ENCODE measurements around the gene UNC79.

UNC79 gene

GRCh38 chr14:93744176-93744575 lies 313.4 kb downstream of the UNC79 start:
- Histone ChIP-seq H3K27ac (ENCODE audit: insufficient read depth, low read depth, low read length, poor library complexity, severe bottlenecking) (no peak overlapping the region), H3K9me3 (ENCODE audit: control insufficient read depth, low read length) (no peaks in the 10 kb centered on the region), H3K4me1 (ENCODE audit: control insufficient read depth, insufficient read depth, low read length) (peaks cover 35% of the 10 kb centered on the region), H3K36me3 (ENCODE audit: control insufficient read depth, insufficient read depth, low read length) (no peaks in the 10 kb centered on the region), H3K27me3 (ENCODE audit: control insufficient read depth, insufficient read depth, low read length, poor library complexity, severe bottlenecking) (no peaks in the 10 kb centered on the region), H3K4me3 (ENCODE audit: insufficient read depth, low read depth, low read length) (no peak overlapping the region)
- 85 to 86% methylated on average over 14 of the region's 14 CpGs for WGBS, 2 experiments

- WGBS, 2 experiments: 68 to 74% methylated on average over 5 to 8 of the region's 8 CpGs
- Histone ChIP-seq H3K36me3 (ENCODE audit: control insufficient read depth, insufficient read depth, low read length) (no peaks in the 10 kb centered on the region), H3K9me3 (ENCODE audit: control insufficient read depth, low read length) (no peaks in the 10 kb centered on the region), H3K4me3 (ENCODE audit: insufficient read depth, low read depth, low read length) (no peak overlapping the region), H3K4me1 (ENCODE audit: control insufficient read depth, insufficient read depth, low read length) (peaks cover 37% of the 10 kb centered on the region), H3K27ac (ENCODE audit: insufficient read depth, low read depth, low read length, poor library complexity, severe bottlenecking) (no peak overlapping the region), H3K27me3 (ENCODE audit: control insufficient read depth, insufficient read depth, low read length, poor library complexity, severe bottlenecking) (no peaks in the 10 kb centered on the region)
Measured at GRCh38 chr14:93744876-93745275, 314.1 kb downstream of the UNC79 start.

- Histone ChIP-seq H3K4me1 (ENCODE audit: control insufficient read depth, insufficient read depth, low read length) (peaks cover 37% of the 10 kb centered on the region), H3K27ac (ENCODE audit: insufficient read depth, low read depth, low read length, poor library complexity, severe bottlenecking) (no peak overlapping the region)
- WGBS, 2 experiments: 73 to 74% methylated on average over 13 of the region's 13 CpGs
Measured at GRCh38 chr14:93745603-93746273, 315.0 kb downstream of the UNC79 start.

DNA sequence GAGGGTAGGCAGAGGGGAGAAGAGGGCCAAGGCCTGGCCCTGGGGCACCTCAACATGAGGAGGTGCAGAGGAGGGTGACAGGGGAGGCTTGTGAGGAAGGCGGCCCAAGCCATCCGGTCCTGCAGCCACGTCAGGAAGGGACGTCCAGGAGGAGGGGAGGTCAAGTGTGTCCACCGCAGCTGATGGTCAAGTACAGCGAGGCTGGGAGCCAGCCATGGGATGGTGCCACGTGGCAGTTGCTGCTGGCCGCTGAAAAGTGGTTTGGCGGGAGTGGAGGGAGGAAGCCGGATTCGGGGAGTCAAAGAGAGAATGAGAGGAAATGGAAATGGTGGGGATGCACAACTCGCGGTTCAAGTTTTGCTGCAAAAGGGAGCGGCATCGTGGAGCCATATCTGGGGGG lies 316.4 kb downstream of the UNC79 start:
- Histone ChIP-seq H3K27ac (ENCODE audit: insufficient read depth, low read depth, low read length, poor library complexity, severe bottlenecking) (no peak overlapping the region), H3K36me3 (ENCODE audit: control insufficient read depth, insufficient read depth, low read length) (no peaks in the 10 kb centered on the region), H3K9me3 (ENCODE audit: control insufficient read depth, low read length) (no peaks in the 10 kb centered on the region), H3K4me3 (ENCODE audit: insufficient read depth, low read depth, low read length) (no peak overlapping the region), H3K27me3 (ENCODE audit: control insufficient read depth, insufficient read depth, low read length, poor library complexity, severe bottlenecking) (no peaks in the 10 kb centered on the region), H3K4me1 (ENCODE audit: control insufficient read depth, insufficient read depth, low read length) (peaks cover 37% of the 10 kb centered on the region)
- 95 to 97% methylated on average over 15 of the region's 15 CpGs for WGBS, 2 experiments

More at GRCh38 chr14:93745603-93746273, 315.0 kb downstream of the UNC79 start:
- no peak overlapping the region for H3K4me3 ChIP-seq (ENCODE audit: insufficient read depth, low read depth, low read length)
- no peaks in the 10 kb centered on the region for H3K36me3 ChIP-seq (ENCODE audit: control insufficient read depth, insufficient read depth, low read length)
- H3K9me3 ChIP-seq (ENCODE audit: control insufficient read depth, low read length): no peaks in the 10 kb centered on the region
- no peaks in the 10 kb centered on the region for H3K27me3 ChIP-seq (ENCODE audit: control insufficient read depth, insufficient read depth, low read length, poor library complexity, severe bottlenecking)

- Histone ChIP-seq H3K4me3 (ENCODE audit: insufficient read depth, low read depth, low read length) (no peak overlapping the region), H3K27ac (ENCODE audit: insufficient read depth, low read depth, low read length, poor library complexity, severe bottlenecking) (no peak overlapping the region), H3K4me1 (ENCODE audit: control insufficient read depth, insufficient read depth, low read length) (peaks cover 37% of the 10 kb centered on the region), H3K36me3 (ENCODE audit: control insufficient read depth, insufficient read depth, low read length) (no peaks in the 10 kb centered on the region), H3K9me3 (ENCODE audit: control insufficient read depth, low read length) (no peaks in the 10 kb centered on the region), H3K27me3 (ENCODE audit: control insufficient read depth, insufficient read depth, low read length, poor library complexity, severe bottlenecking) (no peaks in the 10 kb centered on the region)
- WGBS, 2 experiments: 94 to 97% methylated on average over 1 of the region's 1 CpG
Measured at GRCh38 chr14:93747560-93747959, 316.8 kb downstream of the UNC79 start.

DNA sequence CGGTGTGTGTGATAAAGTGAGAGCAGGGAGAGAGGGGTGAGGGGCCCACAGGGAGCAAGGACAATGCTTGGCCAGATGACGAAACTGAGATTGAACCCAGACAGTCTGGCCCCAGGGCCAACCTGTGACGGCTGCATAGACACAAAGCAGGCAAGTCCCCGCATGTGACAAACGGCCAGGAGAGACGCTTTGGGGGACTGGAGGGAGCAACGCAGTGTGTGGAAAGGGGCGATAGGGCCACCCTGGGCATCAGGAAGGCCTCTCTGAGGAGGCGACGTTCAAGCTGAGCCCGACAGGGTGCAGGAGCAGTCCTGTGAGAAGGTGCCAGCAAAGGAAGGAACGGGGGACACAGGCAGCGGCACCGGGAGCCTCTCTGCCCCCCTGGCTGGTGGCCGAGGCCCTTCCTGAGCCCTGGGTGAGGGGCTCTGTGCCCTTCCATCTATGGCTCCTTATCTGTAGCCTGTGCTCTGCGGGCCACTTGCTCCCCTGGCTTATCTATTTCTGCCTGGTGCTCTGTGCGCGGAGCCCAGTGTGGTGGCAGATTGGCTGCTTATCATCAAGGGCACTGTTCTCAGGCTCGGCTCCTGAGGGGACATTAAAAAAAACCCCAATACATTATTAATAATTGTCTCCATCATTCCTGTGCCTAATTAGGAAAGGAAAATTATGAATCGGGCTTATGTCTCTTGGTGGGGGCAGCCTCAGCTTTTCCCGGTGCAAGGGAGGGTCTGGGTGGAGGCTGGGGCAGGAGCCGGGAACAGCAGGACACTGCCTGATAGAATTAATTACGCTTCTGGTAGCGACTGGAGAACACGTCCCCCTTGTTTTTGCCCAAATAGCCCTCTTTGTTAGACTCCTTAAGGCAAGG lies 317.7 kb downstream of the UNC79 start:
- 75 to 77% methylated on average over 25 of the region's 25 CpGs for WGBS, 2 experiments
- Histone ChIP-seq H3K4me1 (ENCODE audit: control insufficient read depth, insufficient read depth, low read length) (peaks cover 37% of the 10 kb centered on the region), H3K27me3 (ENCODE audit: control insufficient read depth, insufficient read depth, low read length, poor library complexity, severe bottlenecking) (no peaks in the 10 kb centered on the region), H3K36me3 (ENCODE audit: control insufficient read depth, insufficient read depth, low read length) (no peaks in the 10 kb centered on the region), H3K27ac (ENCODE audit: insufficient read depth, low read depth, low read length, poor library complexity, severe bottlenecking) (peak overlapping the region; percentile 22), H3K9me3 (ENCODE audit: control insufficient read depth, low read length) (no peaks in the 10 kb centered on the region), H3K4me3 (ENCODE audit: insufficient read depth, low read depth, low read length) (no peak overlapping the region)

DNA sequence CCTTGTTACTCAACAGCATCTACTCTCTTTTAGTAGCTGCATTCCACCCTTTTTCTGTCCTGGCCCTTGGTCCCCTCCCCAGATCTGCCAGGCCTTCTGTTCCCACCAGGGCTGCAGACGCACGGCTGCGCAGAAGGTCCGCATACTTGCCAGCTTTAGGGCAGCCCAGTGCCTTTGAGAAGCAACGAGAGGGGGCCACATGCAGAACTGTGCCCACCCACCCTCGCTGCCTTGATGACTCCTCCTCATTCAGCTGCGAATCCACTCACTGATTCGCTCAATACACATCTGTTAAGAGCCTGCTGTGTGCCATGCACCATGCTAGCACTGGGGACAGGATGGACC lies 318.3 kb downstream of the UNC79 start:
- 81 to 84% methylated on average over 8 of the region's 8 CpGs for WGBS, 2 experiments
- H3K4me1 ChIP-seq (ENCODE audit: control insufficient read depth, insufficient read depth, low read length): peaks cover 37% of the 10 kb centered on the region
- H3K27ac ChIP-seq (ENCODE audit: insufficient read depth, low read depth, low read length, poor library complexity, severe bottlenecking): peak overlapping the region; percentile 22
- no peaks in the 10 kb centered on the region for H3K27me3 ChIP-seq (ENCODE audit: control insufficient read depth, insufficient read depth, low read length, poor library complexity, severe bottlenecking)
- H3K4me3 ChIP-seq (ENCODE audit: insufficient read depth, low read depth, low read length): no peak overlapping the region
- H3K36me3 ChIP-seq (ENCODE audit: control insufficient read depth, insufficient read depth, low read length): no peaks in the 10 kb centered on the region
- no peaks in the 10 kb centered on the region for H3K9me3 ChIP-seq (ENCODE audit: control insufficient read depth, low read length)

- no peaks in the 10 kb centered on the region for H3K9me3 ChIP-seq (ENCODE audit: control insufficient read depth, low read length)
- no peaks in the 10 kb centered on the region for H3K27me3 ChIP-seq (ENCODE audit: control insufficient read depth, insufficient read depth, low read length, poor library complexity, severe bottlenecking)
- H3K4me3 ChIP-seq (ENCODE audit: insufficient read depth, low read depth, low read length): no peak overlapping the region
- no peak overlapping the region for H3K27ac ChIP-seq (ENCODE audit: insufficient read depth, low read depth, low read length, poor library complexity, severe bottlenecking)
- peaks cover 20% of the 10 kb centered on the region for H3K4me1 ChIP-seq (ENCODE audit: control insufficient read depth, insufficient read depth, low read length)
- 88 to 90% methylated on average over 19 of the region's 19 CpGs for WGBS, 2 experiments
- no peaks in the 10 kb centered on the region for H3K36me3 ChIP-seq (ENCODE audit: control insufficient read depth, insufficient read depth, low read length)
Measured at GRCh38 chr14:93751946-93752655, 321.4 kb downstream of the UNC79 start.

DNA sequence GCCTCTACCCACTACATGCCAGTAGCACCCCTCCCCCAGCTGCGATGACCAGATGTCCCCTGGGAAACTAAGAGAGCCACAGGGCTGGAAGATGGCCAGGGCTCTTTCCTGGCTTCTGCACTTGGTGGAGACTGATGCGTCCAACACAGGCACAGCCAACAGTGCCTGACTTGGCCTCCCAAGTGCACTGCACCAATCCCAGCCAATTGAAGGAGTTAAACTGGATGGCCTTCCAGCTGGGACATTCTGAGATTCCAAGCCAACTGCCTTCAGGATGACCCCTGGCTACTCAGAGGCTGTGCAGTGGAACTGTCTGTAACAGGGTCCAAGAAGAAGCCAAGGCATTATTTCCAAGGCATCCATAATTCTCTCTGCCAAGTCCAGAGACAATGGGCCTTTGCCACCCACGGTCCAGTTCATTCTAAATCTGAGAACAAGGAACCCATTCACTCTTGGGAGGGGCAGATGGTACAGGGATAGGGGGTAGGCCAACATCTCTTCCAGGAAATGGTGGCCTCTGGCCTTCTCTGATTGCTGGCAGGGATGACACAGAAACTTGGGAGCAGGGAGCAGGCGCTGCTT lies 322.3 kb downstream of the UNC79 start:
- 93 to 95% methylated on average over 4 of the region's 4 CpGs for WGBS, 2 experiments
- Histone ChIP-seq H3K27me3 (ENCODE audit: control insufficient read depth, insufficient read depth, low read length, poor library complexity, severe bottlenecking) (no peaks in the 10 kb centered on the region), H3K4me1 (ENCODE audit: control insufficient read depth, insufficient read depth, low read length) (peaks cover 16% of the 10 kb centered on the region), H3K27ac (ENCODE audit: insufficient read depth, low read depth, low read length, poor library complexity, severe bottlenecking) (no peak overlapping the region), H3K4me3 (ENCODE audit: insufficient read depth, low read depth, low read length) (no peak overlapping the region), H3K36me3 (ENCODE audit: control insufficient read depth, insufficient read depth, low read length) (no peaks in the 10 kb centered on the region), H3K9me3 (ENCODE audit: control insufficient read depth, low read length) (no peaks in the 10 kb centered on the region)

DNA sequence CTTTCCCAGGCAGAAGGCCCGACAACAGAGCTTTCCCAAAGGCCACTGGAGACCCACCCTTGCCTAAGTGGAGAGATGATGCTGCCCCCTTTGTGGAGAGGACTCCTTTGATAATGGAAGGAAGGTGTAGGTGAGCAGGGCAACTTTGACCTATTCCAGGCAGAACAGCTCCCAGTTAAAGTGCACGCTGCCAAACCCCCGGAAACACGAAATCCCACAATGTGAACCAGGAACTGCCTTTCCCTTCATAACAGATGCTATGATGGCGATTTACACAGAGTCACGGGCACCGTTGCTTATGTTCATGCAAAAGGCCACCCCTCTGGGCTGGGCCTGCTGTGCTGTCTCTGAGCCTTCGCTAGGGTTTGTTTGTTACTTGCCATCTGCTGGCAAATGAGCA lies 322.9 kb downstream of the UNC79 start:
- no peak overlapping the region for H3K27ac ChIP-seq (ENCODE audit: insufficient read depth, low read depth, low read length, poor library complexity, severe bottlenecking)
- H3K4me1 ChIP-seq (ENCODE audit: control insufficient read depth, insufficient read depth, low read length): peaks cover 12% of the 10 kb centered on the region
- no peaks in the 10 kb centered on the region for H3K9me3 ChIP-seq (ENCODE audit: control insufficient read depth, low read length)
- WGBS, 2 experiments: 95 to 96% methylated on average over 8 of the region's 8 CpGs
- H3K36me3 ChIP-seq (ENCODE audit: control insufficient read depth, insufficient read depth, low read length): no peaks in the 10 kb centered on the region
- no peaks in the 10 kb centered on the region for H3K27me3 ChIP-seq (ENCODE audit: control insufficient read depth, insufficient read depth, low read length, poor library complexity, severe bottlenecking)
- no peak overlapping the region for H3K4me3 ChIP-seq (ENCODE audit: insufficient read depth, low read depth, low read length)

Measured in ectodermal cell (in vitro differentiated cells).